A549 treated with DMSO at 1 μM for 4 hours (cell line): ENCODE data around the gene MR1. TPM values are rescaled to one million over a fixed set of nuclear protein-coding genes. Genes with fewer than 3 reads are reported as not detected.

Experiments
- total RNA-seq: library from RNA; stranded (reverse); fragments of 200-300 nt; extraction: Qiagen RNA extraction; gene quantifications from 5 replicates; pipeline ENCODE4 v1.2.3, GENCODE V29; 2022; ENCODE audit warnings: low read depth

Gene MR1
- total RNA-seq, result 7.2 to 10.0 TPM (median 8.0 TPM) in 5 replicates

DNA sequence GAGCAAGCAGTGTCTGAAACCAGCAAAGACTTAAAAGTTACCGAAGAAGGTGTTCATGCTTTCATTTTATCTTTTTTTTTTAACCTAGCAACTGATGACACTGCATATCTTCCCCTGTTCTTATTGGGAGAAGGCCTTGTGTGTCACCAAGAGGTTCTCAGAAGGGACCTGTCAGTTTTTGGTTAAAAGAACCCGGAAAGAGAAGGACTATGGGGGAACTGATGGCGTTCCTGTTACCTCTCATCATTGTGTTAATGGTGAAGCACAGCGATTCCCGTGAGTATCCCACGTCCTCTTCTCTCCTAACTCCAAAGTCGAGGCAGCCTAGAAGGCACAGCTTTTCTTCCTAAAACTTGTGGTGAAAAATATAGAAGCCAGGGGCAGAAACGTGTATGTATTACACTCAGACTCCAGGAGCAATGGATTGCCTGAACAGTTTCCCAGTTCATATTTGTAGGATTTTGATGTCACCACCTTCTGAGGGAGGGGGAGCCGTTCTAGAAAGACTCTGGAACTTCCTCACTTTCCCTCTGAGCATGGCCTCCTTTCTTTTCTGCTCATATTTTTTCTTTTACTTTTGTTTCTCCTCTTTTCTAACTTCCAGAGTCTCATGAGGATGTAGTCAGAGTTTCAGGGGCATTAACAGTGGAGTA, at the start of gene MR1:
MR1 (plus strand) TSS at position 185 of the 653 bp plus-strand sequence; CDS start at position 210, 25 bp downstream.

DNA sequence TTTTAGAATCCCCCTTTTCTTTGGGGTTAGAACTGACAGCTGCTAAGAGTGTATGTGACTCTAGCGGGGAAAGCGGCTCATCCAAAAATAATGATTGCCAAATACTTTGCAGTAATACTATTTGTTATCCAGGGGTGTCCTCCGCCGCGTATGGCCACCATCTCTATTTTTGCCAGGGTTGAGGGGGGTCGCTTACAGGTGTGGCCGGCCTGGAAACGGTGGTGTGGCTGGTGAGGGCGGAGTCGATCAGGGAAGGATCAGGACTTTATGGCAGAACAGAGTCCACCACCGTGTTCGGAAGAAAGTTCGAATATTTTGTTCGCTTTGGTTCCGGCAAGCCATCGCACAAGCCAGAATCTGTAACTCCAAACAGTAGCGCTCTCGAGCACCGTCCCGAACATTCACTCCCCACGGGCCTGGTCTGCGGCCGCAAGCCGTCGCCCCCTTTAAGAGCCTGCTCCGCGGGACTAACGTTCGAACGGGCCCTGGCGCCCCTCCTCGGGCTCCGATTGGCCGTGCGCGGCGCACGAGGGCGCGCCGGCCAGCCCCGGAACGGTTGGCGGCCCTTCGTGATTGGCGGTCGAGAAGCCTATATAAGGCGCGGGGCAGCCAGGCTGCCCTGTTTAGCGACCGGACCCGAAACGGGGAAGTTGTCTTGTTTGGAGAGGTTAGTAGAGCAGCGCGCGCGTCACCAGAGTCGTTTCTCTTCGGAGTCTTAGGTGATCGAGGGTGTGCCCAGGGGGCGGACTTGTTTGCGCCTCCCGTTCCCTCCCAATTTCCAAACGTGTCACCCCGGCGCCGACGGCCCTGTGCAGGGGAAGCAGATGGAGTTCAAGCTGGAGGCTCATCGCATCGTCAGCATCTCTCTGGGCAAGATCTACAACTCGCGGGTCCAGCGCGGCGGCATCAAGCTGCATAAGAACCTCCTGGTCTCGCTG, 54.6 kb downstream of the MR1 start, which contains the start of gene IER5:
IER5 (plus strand) TSS at position 622 of the 938 bp plus-strand sequence; CDS start at position 825, 203 bp downstream.

Other genes with a start within 250 kb of the MR1 start
- 0.64 to 1.3 TPM (median 0.85 TPM) in 5 replicates for gene KIAA1614, start 121.1 kb upstream of the MR1 start, total RNA-seq
- 15.9 to 18.0 TPM (median 16.3 TPM) in 5 replicates for gene STX6, start 11.1 kb upstream of the MR1 start, total RNA-seq
- gene IER5, start 54.7 kb downstream of the MR1 start, total RNA-seq, result 43.6 to 59.8 TPM (median 55.4 TPM) in 5 replicates